ENCODE data around the gene FIZ1. TPM values are rescaled to one million over a fixed set of nuclear protein-coding genes. Genes with fewer than 3 reads are reported as not detected.

Gene FIZ1
- 0.81 and 6.3 TPM in 2 replicates for total RNA-seq (2014; rRNA removed; shearing (Covaris generic))

DNA sequence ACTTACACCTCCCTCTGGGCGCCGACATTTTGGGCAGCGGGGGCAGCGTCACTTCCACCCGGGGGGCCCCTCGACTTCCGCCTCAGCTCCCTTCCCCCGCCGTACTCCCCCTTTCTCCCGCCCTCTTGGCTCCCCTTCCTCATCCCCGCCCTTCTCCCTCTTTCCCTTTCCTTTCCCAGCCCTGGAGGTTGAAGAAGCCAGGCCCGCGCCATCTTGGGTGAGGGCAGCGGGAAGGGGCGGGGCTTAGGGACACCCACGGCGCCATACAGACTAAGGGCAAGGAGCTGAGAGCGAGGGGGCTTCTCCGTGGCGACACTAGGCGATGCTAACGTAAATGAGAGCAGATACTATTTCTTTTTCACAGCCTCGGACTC is at the start of gene FIZ1:
Gene FIZ1 (minus strand): TSS at position 50 of the 374 bp plus-strand sequence. CDS start 1,652 bp downstream, outside the sequence.
- peak; percentile 98 for DNase-seq (ENCODE audit: low read depth)

DNA sequence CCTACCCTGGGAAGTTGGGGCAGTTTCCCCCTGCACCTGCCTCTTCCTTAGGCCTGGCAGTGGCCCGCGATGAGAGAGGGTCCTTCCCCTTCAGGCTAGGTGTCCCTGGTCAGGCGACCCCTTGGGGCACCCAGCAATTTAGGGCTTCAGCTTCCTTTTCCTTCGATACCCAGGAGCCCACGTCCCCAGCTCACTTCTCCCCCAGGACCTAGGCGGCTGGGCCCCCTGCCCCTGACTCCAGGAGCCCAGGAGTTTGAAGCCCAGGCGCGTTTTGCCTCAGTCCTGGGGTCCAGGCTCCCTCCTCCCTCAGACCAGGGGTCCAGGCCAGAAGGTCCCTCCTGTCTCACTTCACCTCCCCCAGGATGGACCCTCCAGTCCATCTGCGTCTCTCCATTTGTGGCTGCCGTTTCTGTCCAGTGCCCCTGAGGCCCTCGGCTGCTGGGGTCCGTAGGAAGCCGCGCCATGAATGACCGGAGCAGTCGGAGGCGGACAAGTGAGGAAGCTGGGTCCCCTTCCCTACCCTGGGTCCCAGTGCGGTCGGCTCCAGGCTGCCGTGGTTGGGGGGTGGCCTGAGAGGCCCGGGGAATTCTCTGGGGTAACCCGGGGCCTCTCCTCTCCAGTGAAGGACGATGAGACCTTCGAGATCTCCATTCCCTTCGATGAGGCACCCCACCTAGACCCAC is 49.4 kb upstream of the FIZ1 start:
- no peak for DNase-seq (ENCODE audit: low read depth)

- peak; percentile 31 for DNase-seq (ENCODE audit: low read depth)
These were observed 48.6 kb upstream of the FIZ1 start, which contains the start of gene CCDC106 for GRCh38 chr19:55647732-55648584. TSS of gene CCDC106 (plus strand) at chr19:55648212. CDS start at chr19:55649047, 835 bp downstream.

DNA sequence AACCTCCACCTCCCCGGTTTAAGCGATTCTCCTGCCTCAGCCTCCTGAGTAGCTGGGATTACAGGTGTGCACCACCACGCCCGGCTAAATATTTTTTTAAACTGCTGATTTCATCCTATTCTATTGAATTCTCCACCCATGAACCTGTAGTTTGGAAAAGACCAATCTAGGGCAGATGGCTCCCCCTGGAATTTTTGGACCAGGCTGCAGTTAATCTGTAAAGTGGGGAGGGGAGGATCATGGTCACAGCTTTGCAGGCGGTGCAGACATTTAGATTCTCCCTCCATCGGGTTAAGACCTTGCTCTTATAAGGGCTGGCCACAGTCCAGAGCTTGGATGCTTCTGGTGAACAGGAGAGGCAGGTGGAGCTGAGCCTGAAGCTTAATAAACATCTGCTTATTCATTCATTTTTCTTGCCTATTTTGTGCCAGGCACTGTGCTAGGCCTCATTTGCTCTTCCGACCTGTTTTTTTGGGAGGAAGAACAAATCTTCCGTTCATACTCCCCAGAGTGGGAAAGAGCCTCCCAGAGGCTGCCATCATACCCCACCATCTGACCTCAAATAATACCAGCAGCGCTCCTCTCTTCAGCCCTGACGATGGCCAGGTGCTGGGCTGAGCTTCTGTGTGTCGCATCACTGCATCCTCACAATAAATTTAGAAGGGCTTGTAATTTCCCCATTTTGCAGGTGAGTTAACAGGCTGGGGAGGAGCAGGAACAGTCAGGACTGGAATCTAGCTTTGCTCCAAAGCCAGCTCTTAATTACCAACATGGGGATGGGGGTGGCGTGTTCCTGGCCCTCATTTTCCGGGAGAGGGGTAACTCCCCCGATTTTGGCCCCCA is 47.8 kb upstream of the FIZ1 start:
- no peak for DNase-seq (ENCODE audit: low read depth)

GRCh38 chr19:55645512-55645881 is 46.2 kb upstream of the FIZ1 start:
- no peak for DNase-seq (ENCODE audit: low read depth)

- DNase-seq (ENCODE audit: low read depth), result no peak
These were observed 45.7 kb upstream of the FIZ1 start for GRCh38 chr19:55644842-55645511.

GRCh38 chr19:55644191-55644833 is 45.0 kb upstream of the FIZ1 start:
- no peak for DNase-seq (ENCODE audit: low read depth)

DNA sequence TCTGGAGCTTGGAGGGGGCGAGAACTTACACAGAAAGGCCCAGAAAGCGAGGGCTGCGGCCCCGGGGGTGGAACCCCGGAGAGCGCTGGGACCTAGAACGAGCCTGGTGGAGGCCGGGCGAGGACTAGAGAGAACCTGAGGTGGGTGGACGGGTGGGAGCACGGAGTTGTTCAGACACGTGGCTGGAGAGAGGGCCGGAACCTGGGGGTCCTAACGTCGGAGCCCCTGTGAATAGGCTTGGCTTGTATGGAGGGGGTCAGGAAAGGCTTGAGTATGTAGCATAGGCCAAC is 44.5 kb upstream of the FIZ1 start:
- DNase-seq (ENCODE audit: low read depth), result no peak

DNA sequence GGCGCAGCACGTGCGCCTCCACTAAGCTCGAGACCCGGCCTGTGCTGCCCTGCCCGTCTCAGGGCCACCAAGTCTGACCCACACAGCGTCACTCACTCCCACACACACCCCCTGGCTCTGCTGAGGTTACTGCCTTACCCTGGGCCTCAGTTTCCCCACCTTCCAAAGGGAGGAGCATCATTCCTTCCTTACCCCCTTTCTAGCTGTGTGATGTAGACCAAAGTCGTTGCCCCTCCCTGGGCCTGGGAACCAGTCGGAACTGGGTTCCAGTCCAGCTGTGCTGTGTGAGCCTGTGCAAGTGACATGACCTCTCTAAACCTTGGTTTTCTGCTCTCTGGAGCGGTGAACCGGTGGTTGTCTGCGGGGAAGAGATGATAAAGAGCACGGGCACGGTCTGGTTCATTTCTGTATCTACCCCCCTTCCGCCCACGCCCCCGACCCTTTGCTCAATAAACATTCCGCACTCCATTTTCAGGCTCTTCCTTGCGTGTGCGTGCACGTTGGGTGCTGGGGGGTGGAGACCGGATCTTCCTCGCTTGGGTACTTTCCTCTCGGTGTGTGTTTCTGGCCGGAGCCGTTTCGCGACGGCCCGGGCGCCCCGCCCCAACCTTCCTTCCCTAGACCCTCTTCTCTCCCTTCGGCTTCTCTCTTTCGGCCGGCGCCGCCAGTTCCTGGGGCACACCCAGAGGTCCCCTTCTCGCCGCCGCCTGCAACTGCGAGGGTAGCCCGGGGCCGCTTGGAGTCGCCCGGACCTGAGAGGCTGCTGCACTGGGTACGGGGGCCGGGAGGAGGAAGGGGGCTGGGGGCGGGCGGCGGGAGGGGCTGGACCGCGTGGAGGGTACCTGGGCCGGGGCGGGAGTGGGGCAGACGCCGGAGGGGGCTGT is 43.9 kb upstream of the FIZ1 start, which contains the start of gene ZNF581:
Gene ZNF581 (plus strand): TSS at position 647 of the 884 bp plus-strand sequence. CDS start 923 bp downstream, outside the sequence.
- peak; percentile 68 for DNase-seq (ENCODE audit: low read depth)

- DNase-seq (ENCODE audit: low read depth), result peak; percentile 38
These were observed 43.1 kb upstream of the FIZ1 start for GRCh38 chr19:55642153-55643002.

DNA sequence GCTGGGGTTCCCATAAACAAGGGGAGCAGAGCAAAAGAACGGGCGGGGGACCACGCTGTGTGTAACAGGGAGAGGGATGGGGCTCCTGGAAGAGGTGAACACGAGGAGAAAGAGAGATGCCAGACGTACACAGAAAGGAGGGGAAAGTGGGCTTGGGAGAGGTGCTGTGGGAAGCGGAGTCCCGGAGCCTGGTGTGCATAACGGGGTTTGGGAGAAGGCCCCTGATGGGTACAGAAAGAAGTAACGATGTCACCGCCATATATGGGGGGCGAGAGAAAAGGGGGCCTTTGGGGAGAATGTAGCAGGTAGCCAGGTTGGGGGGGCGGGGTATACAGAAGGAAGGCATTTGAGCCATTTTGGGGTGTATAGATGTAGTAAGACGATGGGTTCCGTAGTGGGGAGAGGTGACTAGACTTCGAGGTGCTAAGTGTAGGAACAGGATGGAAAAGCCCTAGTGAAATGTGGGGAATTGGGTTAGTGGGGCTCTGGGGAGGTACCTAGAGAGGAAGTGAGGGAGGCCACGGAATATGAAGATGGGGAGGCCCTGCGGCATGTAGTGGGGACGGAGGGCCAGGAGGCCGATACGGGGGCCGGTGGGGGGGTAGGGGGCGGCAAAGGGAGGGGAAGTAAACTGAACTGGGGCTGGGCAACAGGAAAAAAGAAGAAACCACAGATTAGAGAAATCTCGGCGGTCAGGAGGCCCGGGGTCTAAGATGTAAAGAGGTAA is 42.3 kb upstream of the FIZ1 start:
- DNase-seq (ENCODE audit: low read depth), result peak; percentile 58

DNA sequence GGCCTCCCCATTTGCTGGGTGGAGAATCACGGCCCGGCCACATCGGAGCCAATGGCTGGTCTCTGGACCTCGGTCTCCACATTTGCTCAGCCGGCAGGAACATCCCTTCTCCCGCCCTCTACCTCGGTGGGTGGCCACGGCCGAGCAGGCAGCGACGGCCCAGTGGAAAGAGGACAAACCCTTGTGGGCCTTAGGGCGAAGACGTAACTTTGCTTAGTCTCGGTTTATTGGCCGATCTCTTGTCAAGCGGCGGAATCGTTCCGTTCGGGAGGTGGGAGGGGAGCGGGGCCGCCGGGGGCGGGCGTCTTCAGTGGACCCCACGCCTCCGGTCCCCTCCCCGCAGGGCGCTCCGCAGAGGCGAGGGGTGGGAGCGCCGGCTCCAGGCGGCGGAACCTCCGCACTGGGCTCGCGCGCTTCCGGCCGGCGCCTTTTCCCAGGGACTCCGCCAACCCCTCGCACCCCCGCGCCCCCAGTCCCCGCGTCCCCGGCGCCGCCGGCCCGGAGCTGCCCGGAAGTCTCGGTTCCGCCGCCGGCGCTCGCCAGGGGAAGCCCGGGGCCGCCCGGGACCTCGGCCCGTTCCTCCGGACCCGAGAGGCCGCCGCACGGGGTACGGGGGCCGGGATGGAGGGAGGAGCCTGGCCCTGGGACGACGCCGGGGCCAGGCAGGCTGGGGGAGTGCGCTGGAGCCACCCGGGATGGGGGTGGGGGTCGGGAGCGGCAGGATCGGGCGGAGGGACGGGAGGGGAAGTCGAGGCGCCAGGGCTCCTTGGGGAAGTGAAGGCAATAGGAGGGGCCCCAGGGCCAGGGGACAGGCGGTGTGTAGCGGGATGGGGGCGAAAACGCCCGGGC is 41.5 kb upstream of the FIZ1 start, which contains the start of gene ZNF580:
Gene ZNF580 (plus strand): TSS at position 426 of the 849 bp plus-strand sequence. CDS start 1,507 bp downstream, outside the sequence.
- DNase-seq (ENCODE audit: low read depth), result peak; percentile 78

DNA sequence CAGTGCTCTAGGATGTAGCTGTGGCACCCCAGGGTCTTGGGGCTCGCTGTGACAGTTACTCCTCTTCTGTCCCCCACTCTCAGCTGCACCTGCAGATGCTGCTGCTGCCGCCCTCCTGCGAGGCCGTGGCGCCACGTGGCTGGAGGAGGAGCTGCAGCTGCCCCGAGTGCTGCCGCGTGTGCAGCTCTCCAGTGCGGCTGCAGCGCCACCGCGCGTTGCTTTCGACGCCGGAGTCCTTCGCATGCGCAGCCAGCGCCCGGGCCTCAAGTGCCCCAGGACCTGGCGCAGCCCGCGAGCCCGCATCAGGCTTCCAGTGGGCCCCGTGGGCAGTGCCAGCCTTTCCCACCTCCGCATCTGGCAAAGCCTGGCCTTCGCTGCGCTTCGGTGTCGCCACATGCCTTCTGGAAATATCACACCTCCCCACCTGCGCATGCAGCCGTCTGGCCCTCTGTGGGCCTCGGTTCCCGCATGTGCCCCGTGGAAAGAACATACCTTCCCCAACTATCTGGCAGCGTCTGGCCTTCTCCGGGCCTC is 40.8 kb upstream of the FIZ1 start:
- peak; percentile 34 for DNase-seq (ENCODE audit: low read depth)

- peak; percentile 63 for DNase-seq (ENCODE audit: low read depth)
These were observed 39.6 kb upstream of the FIZ1 start for GRCh38 chr19:55638864-55639359.

- no peak for DNase-seq (ENCODE audit: low read depth)
These were observed 38.2 kb upstream of the FIZ1 start for GRCh38 chr19:55637534-55637933.

GRCh38 chr19:55636723-55637122 is 37.4 kb upstream of the FIZ1 start:
- no peak for DNase-seq (ENCODE audit: low read depth)
